ENCODE data around the gene SFSWAP.
"Not testable (repeated sequence)": the region's sequence is repeated elsewhere in the genome, so short reads cannot be mapped to it uniquely, and the experiment has no call there.

DNA sequence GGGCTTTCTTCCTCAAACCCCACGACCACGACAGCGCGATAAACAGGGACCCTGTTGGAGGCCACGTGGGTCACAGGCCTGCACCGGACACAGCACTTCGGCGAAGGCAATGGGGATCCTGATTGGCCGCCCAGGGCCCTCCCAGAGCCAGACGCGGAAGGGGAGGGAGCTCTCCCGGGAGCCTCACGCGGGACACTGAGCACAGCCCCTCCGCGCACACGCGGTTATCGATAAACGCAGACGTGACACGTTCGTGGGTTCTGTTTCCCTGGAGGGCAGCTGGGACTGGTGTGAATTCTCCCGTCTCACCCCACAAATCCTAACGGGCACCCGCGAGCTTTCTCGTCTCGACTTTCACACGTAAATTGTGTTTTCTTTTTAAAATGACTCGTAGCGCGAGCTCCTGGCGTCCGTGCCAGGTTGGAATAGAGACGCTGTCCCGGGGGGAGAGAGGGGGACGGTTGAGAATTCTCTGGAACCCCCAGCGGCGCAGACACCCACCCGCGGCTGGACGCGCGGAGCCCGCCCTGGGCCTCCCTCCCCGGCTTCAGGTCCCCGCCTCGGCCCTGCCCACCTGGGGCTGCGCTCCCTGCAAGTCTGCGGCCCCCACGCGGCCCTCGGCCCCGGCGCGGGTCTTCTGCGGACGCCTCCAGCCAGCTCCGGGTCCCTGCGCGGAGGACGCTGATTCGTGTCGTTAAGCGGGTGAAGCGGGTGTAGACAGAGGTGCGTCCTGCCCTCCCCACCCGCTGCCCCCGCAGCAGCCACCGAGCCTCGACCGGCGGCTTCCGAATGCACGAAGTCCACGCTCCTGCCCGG, 49.5 kb upstream of the SFSWAP start:
- not testable (repeated sequence) for TF ChIP-seq SP1, JUND, RAD21 (IDR thresholded peaks at IDR 0.05)
- TF ChIP-seq, protein P1, sequence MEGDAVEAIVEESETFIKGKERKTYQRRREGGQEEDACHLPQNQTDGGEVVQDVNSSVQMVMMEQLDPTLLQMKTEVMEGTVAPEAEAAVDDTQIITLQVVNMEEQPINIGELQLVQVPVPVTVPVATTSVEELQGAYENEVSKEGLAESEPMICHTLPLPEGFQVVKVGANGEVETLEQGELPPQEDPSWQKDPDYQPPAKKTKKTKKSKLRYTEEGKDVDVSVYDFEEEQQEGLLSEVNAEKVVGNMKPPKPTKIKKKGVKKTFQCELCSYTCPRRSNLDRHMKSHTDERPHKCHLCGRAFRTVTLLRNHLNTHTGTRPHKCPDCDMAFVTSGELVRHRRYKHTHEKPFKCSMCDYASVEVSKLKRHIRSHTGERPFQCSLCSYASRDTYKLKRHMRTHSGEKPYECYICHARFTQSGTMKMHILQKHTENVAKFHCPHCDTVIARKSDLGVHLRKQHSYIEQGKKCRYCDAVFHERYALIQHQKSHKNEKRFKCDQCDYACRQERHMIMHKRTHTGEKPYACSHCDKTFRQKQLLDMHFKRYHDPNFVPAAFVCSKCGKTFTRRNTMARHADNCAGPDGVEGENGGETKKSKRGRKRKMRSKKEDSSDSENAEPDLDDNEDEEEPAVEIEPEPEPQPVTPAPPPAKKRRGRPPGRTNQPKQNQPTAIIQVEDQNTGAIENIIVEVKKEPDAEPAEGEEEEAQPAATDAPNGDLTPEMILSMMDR (IDR thresholded peaks at IDR 0.05; ENCODE audit: low read depth, low read length, missing input control), result not testable (repeated sequence)
